Osteocyte (in vitro differentiated cells): Measurements from ENCODE around the gene PCNX3. TPM values are rescaled to one million over a fixed set of nuclear protein-coding genes. Genes with fewer than 3 reads are reported as not detected.

Source experiments
- DNase-seq: peaks from one replicate; pipeline ENCODE4 v3.0.0; 2021; ENCODE audit warnings: mixed read lengths; ENCODE audit not compliant: unreplicated experiment; ENCODE audit errors: extremely low spot score
- H3K27ac Mint-ChIP-seq: one replicate; pipeline ENCODE4 v1.8.0; 2021; ENCODE audit warnings: mild to moderate bottlenecking, mixed read lengths; ENCODE audit not compliant: unreplicated experiment
- H3K27me3 Mint-ChIP-seq: one replicate; pipeline ENCODE4 v1.8.0; 2021; ENCODE audit warnings: mixed read lengths; ENCODE audit not compliant: unreplicated experiment
- H3K36me3 Mint-ChIP-seq: one replicate; pipeline ENCODE4 v1.8.0; 2021; ENCODE audit warnings: mixed read lengths; ENCODE audit not compliant: unreplicated experiment
- H3K4me1 Mint-ChIP-seq: one replicate; pipeline ENCODE4 v1.8.0; 2021; ENCODE audit warnings: mixed read lengths; ENCODE audit not compliant: unreplicated experiment
- H3K4me3 Mint-ChIP-seq: one replicate; pipeline ENCODE4 v1.8.0; 2021; ENCODE audit warnings: mild to moderate bottlenecking, moderate library complexity, mixed read lengths; ENCODE audit not compliant: unreplicated experiment
- H3K9me3 Mint-ChIP-seq: one replicate; pipeline ENCODE4 v1.8.0; 2021; ENCODE audit warnings: mixed read lengths; ENCODE audit not compliant: unreplicated experiment
- total RNA-seq: library from RNA; stranded (reverse); gene quantifications from 2 replicates; pipeline ENCODE4 v1.2.1, GENCODE V29; 2021
- TF ChIP-seq, protein P1 (sequence below): fragments of 200-600 bp; sonication (generic); IDR thresholded peaks from 2 replicates; pipeline ENCODE4 v1.5.0; 2021; ENCODE audit warnings: antibody characterized with exemption, mild to moderate bottlenecking, moderate library complexity

PCNX3 gene
- total RNA-seq, 1 donor from 2014 or later: 49.8 TPM

- peak overlapping the region; percentile 92 for H3K27ac Mint-ChIP-seq
- no peaks in the 10 kb centered on the region for H3K27me3 Mint-ChIP-seq
- H3K4me1 Mint-ChIP-seq: peaks cover 26% of the 10 kb centered on the region
- TF ChIP-seq, protein P1, sequence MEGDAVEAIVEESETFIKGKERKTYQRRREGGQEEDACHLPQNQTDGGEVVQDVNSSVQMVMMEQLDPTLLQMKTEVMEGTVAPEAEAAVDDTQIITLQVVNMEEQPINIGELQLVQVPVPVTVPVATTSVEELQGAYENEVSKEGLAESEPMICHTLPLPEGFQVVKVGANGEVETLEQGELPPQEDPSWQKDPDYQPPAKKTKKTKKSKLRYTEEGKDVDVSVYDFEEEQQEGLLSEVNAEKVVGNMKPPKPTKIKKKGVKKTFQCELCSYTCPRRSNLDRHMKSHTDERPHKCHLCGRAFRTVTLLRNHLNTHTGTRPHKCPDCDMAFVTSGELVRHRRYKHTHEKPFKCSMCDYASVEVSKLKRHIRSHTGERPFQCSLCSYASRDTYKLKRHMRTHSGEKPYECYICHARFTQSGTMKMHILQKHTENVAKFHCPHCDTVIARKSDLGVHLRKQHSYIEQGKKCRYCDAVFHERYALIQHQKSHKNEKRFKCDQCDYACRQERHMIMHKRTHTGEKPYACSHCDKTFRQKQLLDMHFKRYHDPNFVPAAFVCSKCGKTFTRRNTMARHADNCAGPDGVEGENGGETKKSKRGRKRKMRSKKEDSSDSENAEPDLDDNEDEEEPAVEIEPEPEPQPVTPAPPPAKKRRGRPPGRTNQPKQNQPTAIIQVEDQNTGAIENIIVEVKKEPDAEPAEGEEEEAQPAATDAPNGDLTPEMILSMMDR: no peak
- H3K9me3 Mint-ChIP-seq: no peaks in the 10 kb centered on the region
- no peak overlapping the region for H3K4me3 Mint-ChIP-seq
- DNase-seq: no peak
- H3K36me3 Mint-ChIP-seq: peaks cover 11% of the 10 kb centered on the region
These were observed 35.7 kb downstream of the PCNX3 start for GRCh38 chr11:65651339-65651588.

- H3K4me1 Mint-ChIP-seq: peaks cover 26% of the 10 kb centered on the region
- no peaks in the 10 kb centered on the region for H3K27me3 Mint-ChIP-seq
- no peaks in the 10 kb centered on the region for H3K9me3 Mint-ChIP-seq
- TF ChIP-seq, protein P1: no peak
- H3K36me3 Mint-ChIP-seq: peaks cover 14% of the 10 kb centered on the region
- H3K4me3 Mint-ChIP-seq: peak overlapping the region; percentile 88
- peak overlapping the region; percentile 92 for H3K27ac Mint-ChIP-seq
- no peak for DNase-seq
These were observed 36.3 kb downstream of the PCNX3 start for GRCh38 chr11:65651589-65652510.

DNA sequence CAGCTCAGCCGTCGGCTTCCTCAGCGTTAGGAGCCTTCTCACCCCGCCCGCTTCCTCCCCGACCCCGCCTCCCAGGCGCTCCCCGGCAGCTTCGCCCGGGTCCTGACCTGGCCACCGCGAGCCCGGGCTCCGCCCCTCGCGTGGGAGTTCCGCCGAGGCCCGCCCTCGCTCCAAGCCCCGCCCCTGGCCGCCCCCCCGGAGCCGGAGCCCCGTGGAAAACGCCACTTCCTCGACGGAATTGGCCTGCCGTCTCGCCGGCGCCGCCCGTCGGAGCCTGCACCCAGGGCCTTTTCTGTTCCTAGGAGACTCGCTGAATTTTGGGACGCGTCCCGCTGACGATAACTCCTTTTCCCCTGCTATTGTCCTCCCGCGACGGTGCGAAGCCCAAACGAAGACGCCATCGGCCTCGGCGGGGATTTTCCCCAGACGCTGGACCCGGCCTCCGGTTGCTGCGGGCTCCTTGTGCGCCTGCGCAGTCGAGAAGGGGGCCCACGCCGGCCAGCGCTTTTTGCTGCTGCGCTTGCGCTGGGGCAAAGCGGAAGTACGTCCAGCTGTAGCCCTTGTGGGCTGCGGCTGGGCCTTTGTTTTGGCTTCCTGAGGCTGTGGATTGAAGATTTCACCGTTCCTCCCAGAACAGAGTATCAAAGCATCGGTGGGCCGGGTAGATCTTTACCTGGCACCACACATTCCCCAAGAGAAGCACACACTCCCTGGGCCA lies 37.1 kb downstream of the PCNX3 start:
- TF ChIP-seq, protein P1: no peak
- H3K4me1 Mint-ChIP-seq: peaks cover 26% of the 10 kb centered on the region
- peak overlapping the region; percentile 99 for H3K27ac Mint-ChIP-seq
- peak overlapping the region; percentile 88 for H3K4me3 Mint-ChIP-seq
- peak; percentile 98 for DNase-seq
- H3K9me3 Mint-ChIP-seq: no peaks in the 10 kb centered on the region
- no peaks in the 10 kb centered on the region for H3K27me3 Mint-ChIP-seq
- peaks cover 20% of the 10 kb centered on the region for H3K36me3 Mint-ChIP-seq

DNA sequence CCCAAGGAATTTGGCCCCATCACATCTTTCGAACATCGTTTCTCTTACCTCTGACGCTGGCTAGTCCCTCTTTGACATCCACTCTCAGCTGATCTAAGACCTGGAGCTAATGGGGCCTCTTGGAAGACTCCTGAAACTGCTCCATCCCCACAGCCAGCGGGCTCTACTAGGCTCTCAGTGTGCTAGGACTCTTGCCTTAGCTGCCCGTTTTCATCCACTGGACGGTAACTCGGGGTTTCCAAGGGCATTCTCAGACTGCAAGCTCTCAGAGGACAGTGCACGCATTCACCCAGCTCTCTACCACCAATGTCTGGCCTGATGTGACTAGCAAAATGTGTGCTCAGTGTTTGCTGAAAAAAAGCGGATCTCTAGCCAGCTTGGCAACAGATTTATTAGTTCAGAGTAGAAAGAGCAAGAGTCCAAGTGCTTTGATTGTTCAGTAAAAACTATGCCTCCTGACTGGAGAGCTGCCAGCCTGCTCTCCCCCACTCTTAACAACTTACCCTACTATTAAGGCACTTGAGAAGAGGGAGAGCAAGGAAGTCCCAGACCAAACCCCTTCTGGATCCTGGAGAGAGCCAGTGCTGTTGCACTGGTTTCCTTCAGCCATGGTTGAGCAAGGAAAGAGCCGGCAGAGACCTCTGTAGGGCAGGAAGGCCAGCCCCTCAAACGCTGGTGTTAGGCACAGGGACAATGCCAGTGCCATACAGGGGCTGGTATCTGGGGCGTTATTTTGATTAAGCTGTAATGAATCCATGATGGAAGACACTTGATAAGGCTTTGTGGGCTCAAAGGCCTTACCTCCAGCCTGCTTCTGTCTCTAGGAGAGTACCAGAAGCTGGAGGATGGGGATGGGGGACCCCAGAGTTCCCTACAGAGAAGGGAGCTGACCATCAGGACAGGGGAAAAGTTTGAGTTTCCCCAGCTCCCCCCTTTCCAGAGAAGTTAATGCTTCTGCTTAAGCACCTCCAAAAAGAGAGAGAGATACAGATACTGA lies 38.0 kb downstream of the PCNX3 start:
- Mint-ChIP-seq H3K4me1 (peaks cover 26% of the 10 kb centered on the region), H3K36me3 (peaks cover 28% of the 10 kb centered on the region), H3K4me3 (peak overlapping the region; percentile 88), H3K27ac (peak overlapping the region; percentile 99), H3K27me3 (no peaks in the 10 kb centered on the region), H3K9me3 (no peaks in the 10 kb centered on the region)
- DNase-seq: no peak
- TF ChIP-seq, protein P1: no peak
